SK-N-SH treated with all-trans-retinoic acid at 6 μM for 48 hours (cell line): Measurements from ENCODE around the gene DNAJC17.
A peak's percentile ranks its signal among the peaks of the same experiment; 100 is the strongest.

Source experiments
- ATAC-seq: fragments of 200-7000 bp; cut with Tn5 transposase; 3 replicates; pipeline ENCODE4 v1.9.1; 2020; ENCODE audit warnings: mild to moderate bottlenecking, moderate library complexity
- ARNTL ChIP-seq: fragments of 450-650 bp; formaldehyde crosslinking; IDR thresholded peaks from 2 replicates; pipeline ENCODE4 v1.5.0; 2020; ENCODE audit warnings: low read depth, mild to moderate bottlenecking, moderate library complexity, borderline replicate concordance
- BACH2 ChIP-seq: fragments of 250-450 bp; sonication (Bioruptor Pico); IDR thresholded peaks from 2 replicates; pipeline ENCODE4 v1.9.0; 2021; ENCODE audit warnings: mild to moderate bottlenecking, borderline replicate concordance
- CREB5 ChIP-seq: fragments of 250-450 bp; sonication (Bioruptor Pico); IDR thresholded peaks from 2 replicates; pipeline ENCODE4 v1.5.1; 2020; ENCODE audit warnings: low read depth, mild to moderate bottlenecking, moderate library complexity
- CSDC2 ChIP-seq: fragments of 250-450 bp; sonication (Bioruptor Pico); IDR thresholded peaks from 2 replicates; pipeline ENCODE4 v1.5.0; 2020; ENCODE audit warnings: mild to moderate bottlenecking, moderate library complexity
- CSRNP3 ChIP-seq: fragments of 250-450 bp; sonication (Bioruptor Pico); IDR thresholded peaks from 2 replicates; pipeline ENCODE4 v1.5.1; 2021; ENCODE audit warnings: mild to moderate bottlenecking, moderate library complexity
- ESRRG ChIP-seq: fragments of 250-450 bp; sonication (Bioruptor Pico); IDR thresholded peaks from 2 replicates; pipeline ENCODE4 v1.6.1; 2021; ENCODE audit warnings: mild to moderate bottlenecking
- GLIS3 ChIP-seq: fragments of 250-450 bp; sonication (Bioruptor Pico); IDR thresholded peaks from 2 replicates; pipeline ENCODE4 v1.5.0; 2020; ENCODE audit warnings: mild to moderate bottlenecking, moderate library complexity
- ISL1 ChIP-seq: fragments of 250-450 bp; sonication (Bioruptor Pico); IDR thresholded peaks from 2 replicates; pipeline ENCODE4 v2.1.2; 2022; ENCODE audit warnings: mild to moderate bottlenecking, moderate library complexity
- OSR1 ChIP-seq: fragments of 250-450 bp; sonication (Bioruptor Pico); IDR thresholded peaks from 2 replicates; pipeline ENCODE4 v1.8.0; 2022; ENCODE audit warnings: moderate library complexity, mild to moderate bottlenecking, inconsistent platforms
- POU6F1 ChIP-seq: fragments of 250-450 bp; sonication (Bioruptor Pico); IDR thresholded peaks from 2 replicates; pipeline ENCODE4 v1.8.0; 2021; ENCODE audit warnings: low read depth, mild to moderate bottlenecking, moderate library complexity, borderline replicate concordance
- PPARA ChIP-seq: fragments of 250-450 bp; sonication (Bioruptor Pico); IDR thresholded peaks from 2 replicates; pipeline ENCODE4 v1.5.0; 2020; ENCODE audit warnings: mild to moderate bottlenecking, borderline replicate concordance
- RARB ChIP-seq: fragments of 250-450 bp; sonication (Bioruptor Pico); IDR thresholded peaks from 2 replicates; pipeline ENCODE4 v1.8.0; 2021; ENCODE audit warnings: mild to moderate bottlenecking, moderate library complexity
- SNAI2 ChIP-seq: fragments of 250-450 bp; sonication (Bioruptor Pico); IDR thresholded peaks from 2 replicates; pipeline ENCODE4 v1.5.0; 2020; ENCODE audit warnings: mild to moderate bottlenecking, moderate library complexity
- TCF4 ChIP-seq: fragments of 250-450 bp; sonication (Bioruptor Pico); IDR thresholded peaks from 2 replicates; pipeline ENCODE4 v1.8.0; 2021; ENCODE audit warnings: mild to moderate bottlenecking, moderate library complexity, borderline replicate concordance
- TOX ChIP-seq: fragments of 250-450 bp; sonication (Bioruptor Pico); IDR thresholded peaks from 2 replicates; pipeline ENCODE4 v1.8.0; 2021; ENCODE audit warnings: mild to moderate bottlenecking, moderate library complexity, borderline replicate concordance
- TSHZ2 ChIP-seq: fragments of 250-450 bp; sonication (Bioruptor Pico); IDR thresholded peaks from 2 replicates; pipeline ENCODE4 v1.5.0; 2020; ENCODE audit warnings: mild to moderate bottlenecking, moderate library complexity
- ZC3H10 ChIP-seq: fragments of 250-450 bp; sonication (Bioruptor Pico); IDR thresholded peaks from 2 replicates; pipeline ENCODE4 v1.5.1; 2021; ENCODE audit warnings: mild to moderate bottlenecking, moderate library complexity
- ZFP3 ChIP-seq: fragments of 250-450 bp; sonication (Bioruptor Pico); IDR thresholded peaks from 2 replicates; pipeline ENCODE4 v1.5.0; 2020; ENCODE audit warnings: mild to moderate bottlenecking, moderate library complexity
- ZFP30 ChIP-seq: fragments of 450-650 bp; formaldehyde crosslinking; IDR thresholded peaks from 2 replicates; pipeline ENCODE4 v1.5.0; 2022; ENCODE audit warnings: mild to moderate bottlenecking, moderate library complexity
- ZNF565 ChIP-seq: fragments of 450-650 bp; formaldehyde crosslinking; conservative IDR thresholded peaks from 2 replicates; pipeline ENCODE4 v1.5.0; 2020; ENCODE audit warnings: low read depth, mild to moderate bottlenecking, moderate library complexity
- ZNF70 ChIP-seq: fragments of 450-650 bp; formaldehyde crosslinking; IDR thresholded peaks from 2 replicates; pipeline ENCODE4 v1.5.0; 2020; ENCODE audit warnings: mild to moderate bottlenecking, moderate library complexity
- ZNF8 ChIP-seq: fragments of 450-650 bp; formaldehyde crosslinking; IDR thresholded peaks from 2 replicates; pipeline ENCODE4 v1.5.0; 2020; ENCODE audit warnings: mild to moderate bottlenecking, moderate library complexity

The DNAJC17 gene

GRCh38 chr15:40770147-40770721 lies 37.0 kb downstream of the DNAJC17 start:
- ATAC-seq, result no peak
- no peak for TF ChIP-seq ZNF8 (CRISPR knock-in tag)
- TF ChIP-seq ZFP3 (CRISPR knock-in tag), result no peak
- no peak for TF ChIP-seq ESRRG (CRISPR knock-in tag)
- no peak for TF ChIP-seq ISL1 (CRISPR knock-in tag)
- no peak for TF ChIP-seq TOX (CRISPR knock-in tag)
- TF ChIP-seq OSR1 (CRISPR knock-in tag), result no peak
- no peak for TF ChIP-seq RARB (CRISPR knock-in tag)
- no peak for TF ChIP-seq GLIS3 (CRISPR knock-in tag)
- no peak for TF ChIP-seq ZFP30 (CRISPR knock-in tag)
- TF ChIP-seq ZNF565 (CRISPR knock-in tag), result no peak
- no peak for TF ChIP-seq BACH2 (CRISPR knock-in tag)

- peak; percentile 73 for ATAC-seq
- TF ChIP-seq ZNF565 (CRISPR knock-in tag) (no peak), BACH2 (CRISPR knock-in tag) (no peak), ZC3H10 (CRISPR knock-in tag) (no peak), GLIS3 (CRISPR knock-in tag) (no peak), ZNF8 (CRISPR knock-in tag) (no peak), ZFP3 (CRISPR knock-in tag) (no peak), ZNF70 (CRISPR knock-in tag) (no peak), ISL1 (CRISPR knock-in tag) (no peak), PPARA (CRISPR knock-in tag) (no peak), CREB5 (CRISPR knock-in tag) (no peak), TSHZ2 (CRISPR knock-in tag) (no peak), SNAI2 (no peak)
Measured at GRCh38 chr15:40769274-40770146, 37.8 kb downstream of the DNAJC17 start, which contains the start of gene C15orf62. Gene C15orf62, plus strand, starts transcription at chr15:40769980. Its CDS starts 516 bp downstream, at chr15:40770496.

GRCh38 chr15:40768521-40769273 lies 38.6 kb downstream of the DNAJC17 start:
- ATAC-seq, result no peak
- TF ChIP-seq POU6F1 (CRISPR knock-in tag), result no peak
- TF ChIP-seq BACH2 (CRISPR knock-in tag), result no peak
- TF ChIP-seq ZNF565 (CRISPR knock-in tag), result no peak
- no peak for TF ChIP-seq CSRNP3
- TF ChIP-seq OSR1 (CRISPR knock-in tag), result no peak
- TF ChIP-seq SNAI2, result no peak
- TF ChIP-seq CREB5 (CRISPR knock-in tag), result no peak
- TF ChIP-seq TSHZ2 (CRISPR knock-in tag), result no peak
- TF ChIP-seq ZNF70 (CRISPR knock-in tag), result no peak
- no peak for TF ChIP-seq ARNTL
- no peak for TF ChIP-seq CSDC2
- no peak for TF ChIP-seq ZC3H10 (CRISPR knock-in tag)
- TF ChIP-seq TCF4 (CRISPR knock-in tag), result no peak
- TF ChIP-seq ZFP30 (CRISPR knock-in tag), result no peak
- TF ChIP-seq GLIS3 (CRISPR knock-in tag), result no peak
- no peak for TF ChIP-seq ESRRG (CRISPR knock-in tag)
- TF ChIP-seq ZFP3 (CRISPR knock-in tag), result no peak
